Heart left ventricle (tissue), 16 donors: ENCODE measurements around the gene WDR5B. TPM values are rescaled to one million over a fixed set of nuclear protein-coding genes. Genes with fewer than 3 reads are reported as not detected.

ENCODE experiments used
- ATAC-seq, 4 donors: fragments of 200-7000 bp; cut with Tn5 transposase; one replicate each; pipeline ENCODE4 v1.9.1; 2020 to 2022; ENCODE audit warnings: moderate library complexity in 4 of 4, mild to moderate bottlenecking in 3 of 4, moderate number of reproducible peaks in 1 of 4
- DNase-seq, 5 donors: peaks; one replicate each; pipeline ENCODE4 v3.0.0-alpha.2; 2020
- H3K27ac ChIP-seq, 12 donors: fragments of 200-600 bp; sonication (generic) in 4 of 12; one replicate each; pipeline versions ENCODE4 v1.5.0 to v1.8.0; 2016 to 2022; ENCODE audit warnings: mild to moderate bottlenecking in 2 of 12
- H3K27me3 ChIP-seq, 9 donors: fragments of 200-600 bp; sonication (generic) in 2 of 9; one replicate each; pipeline versions ENCODE4 v1.5.1 to v1.8.0; 2016 to 2022; ENCODE audit warnings: mild to moderate bottlenecking in 3 of 9
- H3K36me3 ChIP-seq, 9 donors: fragments of 200-600 bp; sonication (generic) in 2 of 9; one replicate each; pipeline versions ENCODE4 v1.5.0 to v1.8.0; 2018 to 2022; ENCODE audit warnings: mild to moderate bottlenecking in 2 of 9
- H3K4me1 ChIP-seq, 12 donors: fragments of 200-600 bp; sonication (generic) in 4 of 12; one replicate each; pipeline versions ENCODE4 v1.5.0 to v1.8.0; 2016 to 2022; ENCODE audit warnings: mild to moderate bottlenecking in 3 of 12
- H3K4me3 ChIP-seq, 12 donors: fragments of 200-600 bp; sonication (generic) in 4 of 12; one replicate each; pipeline versions ENCODE4 v1.5.0 to v1.8.0; 2017 to 2022; ENCODE audit warnings: mild to moderate bottlenecking in 9 of 12, moderate library complexity in 4 of 12
- H3K9me3 ChIP-seq, 12 donors: fragments of 200-600 bp; sonication (generic) in 4 of 12; one replicate each; pipeline versions ENCODE4 v1.5.0 to v1.8.0; 2016 to 2022; ENCODE audit warnings: mild to moderate bottlenecking in 1 of 12
- CTCF ChIP-seq, 12 donors: fragments of 200-600 bp; sonication (generic) in 4 of 12; IDR thresholded peaks; one replicate each; pipeline versions ENCODE4 v1.5.0 to v1.8.0; 2018 to 2022; ENCODE audit warnings: antibody characterized with exemption in 12 of 12, mild to moderate bottlenecking in 5 of 12
- POLR2A ChIP-seq, 2 donors: fragments of 450-650 bp; IDR thresholded peaks; one replicate each; pipeline ENCODE4 v1.6.1; 2017; ENCODE audit warnings: antibody characterized with exemption in 2 of 2, mild to moderate bottlenecking in 2 of 2, moderate library complexity in 2 of 2
- WGBS, 4 donors: extraction: QIAGEN DNeasy Blood & Tissue Kit in 2 of 4; methylation state at CpG; one replicate each; pipeline versions ENCODE4 v1.1.5 to v1.1.7; 2013 to 2018; 5-methylcytosine and 5-hydroxymethylcytosine counted together
- intact Hi-C, 10 donors: fragments of 100-400 bp; cut with DNase I; formaldehyde crosslinking; loops; one replicate each; pipeline versions ENCODE4 v1.11.1 to v1.14.2; 2022
- polyA plus RNA-seq, 2 donors: library from polyadenylated mRNA; stranded (reverse); fragments of 200-250 nt; gene quantifications; one replicate each; pipeline ENCODE4 v1.2.3, GENCODE V29; 2013
- total RNA-seq, 9 donors: library from RNA; depleted of rRNA in 2 of 9; stranded (reverse); fragments of >200 nt in 2 of 9; fragmentation: NEBNext Ultra II Directional in 3 of 9; extraction: Animal tissue kit (Norgen Biotek cat#: 25700) in 3 of 9; gene quantifications; one replicate each; pipeline versions ENCODE4 v1.1.0 to v1.2.4, GENCODE V29; 2016 to 2023
- donor health status: ischemic (EF 13 %, LVEDD 7.1; RV severe dilation, severe dysfunction).
- donor health status: healthy with polysubstance abuse.
- donor health status: DM: no; HTN: yes; CAD: no.
- donor health status: DM: no; HTN: no; CAD: no.
- donor health status: ischemic (EF 25% LVEDD 6.9; RV normal size, moderate dysfunction).
- donor health status: ischemic (EF 25% LVEDD 5.7; RV mildly dilated, moderate dysfunction).
- donor health status: healthy.
- donor health status: DM: yes; HTN: yes; CAD: no.
- donor health status: ischemic (EF 35%, LVEDD 5.7; RV mildly dilated, moderate dysfunction).
- donor health status: nonischemic (EF 11% LVEDD 7.7; RV severe dilation, severe dysfunction).
- donor health status: DM: yes; HTN: yes; CAD: no.
- donor health status: PGD.
- donor health status: ischemic (EF 29% LVEDD 5.4; RV normal size, mild dysfunction).
- donor health status: nonischemic (EF 23%, LVEDD 6.1; RV moderate dilation, normal function).

Gene WDR5B
- total and polyA plus RNA-seq, 11 donors = 1.3 to 4.9 (median 2.9) TPM

GRCh38 chr3:122410639-122411038 lies 5.2 kb downstream of the WDR5B start:
- intact Hi-C loops = loop anchor here in 1 of 10 donors (10.0 kb wide), 1 partner anchor 274 kb away; the partner anchor contains the start of gene PARP14
- Histone ChIP-seq H3K27me3 (no peaks in the 10 kb centered on the region), H3K4me1 (peaks cover 0 to 27% (median 16%) of the 10 kb centered on the region in 12 donors), H3K36me3 (peaks cover 0 to 85% (median 64%) of the 10 kb centered on the region in 9 donors), H3K27ac (no peak overlapping the region), H3K4me3 (no peak overlapping the region), H3K9me3 (no peaks in the 10 kb centered on the region)
- no peak for ATAC-seq
- no peak for DNase-seq
- WGBS, 4 donors = 90 to 92% (median 91%) methylated on average over 6 of the region's 6 CpGs
- TF ChIP-seq POLR2A (IDR thresholded peaks at IDR 0.05) = no peak
- no peak for TF ChIP-seq CTCF (IDR thresholded peaks at IDR 0.05)

GRCh38 chr3:122410111-122410510 lies 5.8 kb downstream of the WDR5B start:
- DNase-seq = no peak
- H3K36me3 ChIP-seq = peaks cover 0 to 90% (median 67%) of the 10 kb centered on the region in 9 donors
- peak overlapping the region in 1 of 12 donors; percentile 83 for H3K27ac ChIP-seq
- H3K4me3 ChIP-seq = peak overlapping the region in 1 of 12 donors; percentile 32
- H3K4me1 ChIP-seq = peaks cover 0 to 23% (median 12%) of the 10 kb centered on the region in 12 donors
- ATAC-seq = no peak
- 78 to 87% (median 85%) methylated on average over 4 of the region's 4 CpGs for whole genome bisulfite sequencing, 4 donors
- no peaks in the 10 kb centered on the region for H3K9me3 ChIP-seq
- TF ChIP-seq CTCF (IDR thresholded peaks at IDR 0.05) (no peak), POLR2A (IDR thresholded peaks at IDR 0.05) (no peak)
- intact Hi-C loops = loop anchor here in 1 of 10 donors (10.0 kb wide), 1 partner anchor 275 kb away; the partner anchor contains the start of gene PARP14
- H3K27me3 ChIP-seq = no peaks in the 10 kb centered on the region

GRCh38 chr3:122409446-122409845 lies 6.4 kb downstream of the WDR5B start:
- WGBS, 4 donors = 71 to 82% (median 81%) methylated on average over 6 of the region's 6 CpGs
- intact Hi-C loops = no loop called here
- Histone ChIP-seq H3K27ac (peak overlapping the region in 1 of 12 donors; percentile 83), H3K4me1 (peaks cover 0 to 19% (median 6%) of the 10 kb centered on the region in 12 donors), H3K9me3 (no peaks in the 10 kb centered on the region), H3K4me3 (peak overlapping the region in 1 of 12 donors; percentile 32), H3K36me3 (peaks cover 0 to 94% (median 72%) of the 10 kb centered on the region in 9 donors), H3K27me3 (no peaks in the 10 kb centered on the region)
- no peak for ATAC-seq
- no peak for DNase-seq
- no peak for TF ChIP-seq POLR2A (IDR thresholded peaks at IDR 0.05)
- TF ChIP-seq CTCF (IDR thresholded peaks at IDR 0.05) = no peak

- Histone ChIP-seq H3K9me3 (no peaks in the 10 kb centered on the region), H3K27me3 (no peaks in the 10 kb centered on the region), H3K4me3 (no peak overlapping the region), H3K27ac (peak overlapping the region in 1 of 12 donors; percentile 83), H3K36me3 (peaks cover 0 to 100% (median 87%) of the 10 kb centered on the region in 9 donors), H3K4me1 (peaks cover 0 to 23% (median 0%) of the 10 kb centered on the region in 12 donors)
- no peak for DNase-seq
- 88 to 94% (median 92%) methylated on average over 1 of the region's 1 CpG for WGBS, 4 donors
- ATAC-seq = no peak
- intact Hi-C loops = no loop called here
- TF ChIP-seq CTCF (IDR thresholded peaks at IDR 0.05) = no peak
- TF ChIP-seq POLR2A (IDR thresholded peaks at IDR 0.05) = no peak
Measured at GRCh38 chr3:122407946-122408345, 7.9 kb downstream of the WDR5B start.
